Stimulated activated naive CD8-positive, alpha-beta T cell treated with anti-CD3 and anti-CD28 coated beads, Interleukin-15, Interleukin-2, amounts not matched to agents 100 U/mL and 50 U/mL, for 24 hours (primary cell): ENCODE data around the gene SYT1.

Source experiments
- ATAC-seq: fragments of 150-1000 bp; cut with Tn5 transposase; one replicate; pipeline ENCODE4 v1.10.0; 2021
- DNase-seq: peaks from one replicate; pipeline ENCODE4 v3.0.0; 2021

SYT1 gene

GRCh38 chr12:79227091-79227490, 362.5 kb downstream of the SYT1 start:
- DNase-seq = no peak
- no peak for ATAC-seq

- DNase-seq = no peak
- ATAC-seq = no peak
Measured at GRCh38 chr12:79227646-79228045, 363.1 kb downstream of the SYT1 start.

- no peak for DNase-seq
- ATAC-seq = no peak
Measured at GRCh38 chr12:79233341-79233781, 368.8 kb downstream of the SYT1 start.

- DNase-seq (no peak), ATAC-seq (no peak)
Measured at GRCh38 chr12:79236920-79237319, 372.3 kb downstream of the SYT1 start.

- ATAC-seq (no peak), DNase-seq (no peak)
Measured at GRCh38 chr12:79238246-79238645, 373.7 kb downstream of the SYT1 start.

- DNase-seq = no peak
- ATAC-seq = no peak
Measured at GRCh38 chr12:79247494-79247893, 382.9 kb downstream of the SYT1 start.

- no peak for DNase-seq
- no peak for ATAC-seq
Measured at GRCh38 chr12:79250186-79250585, 385.6 kb downstream of the SYT1 start.

- DNase-seq (no peak), ATAC-seq (no peak)
Measured at GRCh38 chr12:79250960-79251755, 386.6 kb downstream of the SYT1 start.

GRCh38 chr12:79252358-79253075, 387.9 kb downstream of the SYT1 start:
- ATAC-seq (no peak), DNase-seq (no peak)

GRCh38 chr12:79255288-79255687, 390.7 kb downstream of the SYT1 start:
- ATAC-seq (no peak), DNase-seq (no peak)

- ATAC-seq (no peak), DNase-seq (no peak)
Measured at GRCh38 chr12:79260923-79261322, 396.3 kb downstream of the SYT1 start.

- ATAC-seq (no peak), DNase-seq (no peak)
Measured at GRCh38 chr12:79262938-79263337, 398.4 kb downstream of the SYT1 start.

GRCh38 chr12:79266343-79267144, 402.0 kb downstream of the SYT1 start:
- ATAC-seq (no peak), DNase-seq (no peak)

- no peak for DNase-seq
- ATAC-seq = no peak
Measured at GRCh38 chr12:79267580-79267979, 403.0 kb downstream of the SYT1 start.

GRCh38 chr12:79274501-79275064, 410.0 kb downstream of the SYT1 start:
- no peak for ATAC-seq

GRCh38 chr12:79275631-79276030, 411.1 kb downstream of the SYT1 start:
- no peak for DNase-seq
- no peak for ATAC-seq

More at GRCh38 chr12:79274501-79275064, 410.0 kb downstream of the SYT1 start:
- no peak for DNase-seq

GRCh38 chr12:79283364-79283763, 418.8 kb downstream of the SYT1 start:
- no peak for DNase-seq

GRCh38 chr12:79288911-79289310, 424.3 kb downstream of the SYT1 start:
- ATAC-seq = no peak
- no peak for DNase-seq

More at GRCh38 chr12:79283364-79283763, 418.8 kb downstream of the SYT1 start:
- ATAC-seq = no peak

GRCh38 chr12:79291711-79292110, 427.1 kb downstream of the SYT1 start:
- DNase-seq (no peak), ATAC-seq (no peak)

- ATAC-seq (no peak), DNase-seq (no peak)
Measured at GRCh38 chr12:79294590-79294989, 430.0 kb downstream of the SYT1 start.

- DNase-seq = no peak
Measured at GRCh38 chr12:79295572-79295971, 431.0 kb downstream of the SYT1 start.

GRCh38 chr12:79296133-79296532, 431.6 kb downstream of the SYT1 start:
- ATAC-seq = no peak
- no peak for DNase-seq

More at GRCh38 chr12:79295572-79295971, 431.0 kb downstream of the SYT1 start:
- ATAC-seq = no peak
